HL-60 (cell line): ENCODE data around the gene RSBN1.
"Not testable (repeated sequence)": the region's sequence is repeated elsewhere in the genome, so short reads cannot be mapped to it uniquely, and the experiment has no call there.

Experiments
- DNase-seq, 2 experiments: peaks; one replicate each; pipeline ENCODE4 v3.0.0-alpha.2; 2010 to 2020; ENCODE audit warnings: low read depth in 1 of 2, low spot score in 1 of 2
- H3K27ac ChIP-seq: fragments of 250-450 bp; sonication (Bioruptor Pico); replicated peaks from 2 replicates; pipeline ENCODE4 v1.5.1; 2020; ENCODE audit warnings: mild to moderate bottlenecking, moderate library complexity
- H3K27me3 ChIP-seq: fragments of 250-450 bp; sonication (Bioruptor Pico); 2 replicates; pipeline ENCODE4 v1.5.1; 2021; ENCODE audit warnings: mild to moderate bottlenecking, moderate library complexity; ENCODE audit not compliant: insufficient read depth, poor library complexity, severe bottlenecking
- H3K4me3 ChIP-seq: replicated peaks from 2 replicates; pipeline ENCODE4 v1.5.1; 2011; ENCODE audit warnings: mild to moderate bottlenecking, control low read depth, low read length; ENCODE audit not compliant: insufficient read depth
- CTCF ChIP-seq: IDR thresholded peaks from one replicate; pipeline ENCODE4 v1.5.1; 2011; ENCODE audit warnings: low read length, control low read depth, inconsistent platforms; ENCODE audit not compliant: insufficient read depth
- GABPA ChIP-seq: IDR thresholded peaks from 2 replicates; pipeline ENCODE4 v1.6.1; 2012; ENCODE audit warnings: low read depth
- POLR2AphosphoS5 ChIP-seq: IDR thresholded peaks from 2 replicates; pipeline ENCODE4 v1.6.1; 2012; ENCODE audit warnings: low read depth
- SPI1 ChIP-seq: IDR thresholded peaks from 2 replicates; pipeline ENCODE4 v1.6.1; 2012; ENCODE audit warnings: low read depth, mild to moderate bottlenecking, borderline replicate concordance
- TF ChIP-seq, protein P1 (sequence below): IDR thresholded peaks from 2 replicates; pipeline ENCODE4 v1.6.1; 2012; ENCODE audit warnings: low read depth; ENCODE audit not compliant: insufficient replicate concordance

RSBN1 gene

DNA sequence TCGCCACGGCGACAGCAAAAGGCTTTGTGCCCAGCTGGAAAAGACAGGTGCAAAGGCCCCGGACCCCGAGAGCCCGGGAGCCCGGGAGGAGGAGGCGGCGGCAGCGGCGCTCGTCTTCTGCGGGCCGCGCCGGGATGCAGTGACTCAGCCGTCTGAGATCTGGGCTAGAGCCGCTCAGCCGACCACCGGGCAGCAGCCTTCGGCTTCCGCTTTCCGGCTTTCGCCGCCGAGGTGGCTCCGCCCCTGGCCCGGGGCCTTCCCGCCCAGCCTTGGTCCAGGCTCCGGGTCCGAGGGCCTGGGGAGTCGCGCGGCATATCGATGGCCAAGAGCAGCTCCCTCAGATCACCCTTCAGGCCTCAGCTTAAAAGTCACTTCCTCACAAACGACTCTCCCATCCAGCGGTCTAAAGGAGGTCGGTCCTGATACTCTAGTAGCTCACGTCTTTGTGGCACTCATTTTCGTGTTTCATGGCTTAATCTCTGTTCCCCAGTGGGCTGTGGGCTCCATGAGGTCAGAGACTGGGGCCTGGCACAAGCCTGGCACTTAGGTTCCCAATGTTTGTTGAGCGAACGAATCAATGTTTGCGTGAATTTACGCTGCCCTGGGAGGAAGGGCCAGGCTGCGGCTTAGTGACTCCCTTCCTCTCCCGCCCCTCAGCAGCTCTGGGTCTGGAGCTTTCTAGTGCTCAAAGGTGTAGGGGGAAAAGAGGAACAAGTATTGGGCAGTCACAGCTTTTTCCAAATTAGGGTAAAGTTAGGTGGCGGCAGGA, 52.8 kb downstream of the RSBN1 start, which contains the start of gene PHTF1:
Gene PHTF1 (minus strand): TSS at position 154 of the 769 bp plus-strand sequence. CDS start 783 bp downstream, outside the sequence.
- peak within 1 kb of the TSS; percentile 94 for H3K27ac ChIP-seq
- H3K27me3 ChIP-seq, result no peaks in the 10 kb centered on the region
- DNase-seq, result peak; percentile 63 to 89
- TF ChIP-seq CTCF, result no peak
- TF ChIP-seq, protein P1, sequence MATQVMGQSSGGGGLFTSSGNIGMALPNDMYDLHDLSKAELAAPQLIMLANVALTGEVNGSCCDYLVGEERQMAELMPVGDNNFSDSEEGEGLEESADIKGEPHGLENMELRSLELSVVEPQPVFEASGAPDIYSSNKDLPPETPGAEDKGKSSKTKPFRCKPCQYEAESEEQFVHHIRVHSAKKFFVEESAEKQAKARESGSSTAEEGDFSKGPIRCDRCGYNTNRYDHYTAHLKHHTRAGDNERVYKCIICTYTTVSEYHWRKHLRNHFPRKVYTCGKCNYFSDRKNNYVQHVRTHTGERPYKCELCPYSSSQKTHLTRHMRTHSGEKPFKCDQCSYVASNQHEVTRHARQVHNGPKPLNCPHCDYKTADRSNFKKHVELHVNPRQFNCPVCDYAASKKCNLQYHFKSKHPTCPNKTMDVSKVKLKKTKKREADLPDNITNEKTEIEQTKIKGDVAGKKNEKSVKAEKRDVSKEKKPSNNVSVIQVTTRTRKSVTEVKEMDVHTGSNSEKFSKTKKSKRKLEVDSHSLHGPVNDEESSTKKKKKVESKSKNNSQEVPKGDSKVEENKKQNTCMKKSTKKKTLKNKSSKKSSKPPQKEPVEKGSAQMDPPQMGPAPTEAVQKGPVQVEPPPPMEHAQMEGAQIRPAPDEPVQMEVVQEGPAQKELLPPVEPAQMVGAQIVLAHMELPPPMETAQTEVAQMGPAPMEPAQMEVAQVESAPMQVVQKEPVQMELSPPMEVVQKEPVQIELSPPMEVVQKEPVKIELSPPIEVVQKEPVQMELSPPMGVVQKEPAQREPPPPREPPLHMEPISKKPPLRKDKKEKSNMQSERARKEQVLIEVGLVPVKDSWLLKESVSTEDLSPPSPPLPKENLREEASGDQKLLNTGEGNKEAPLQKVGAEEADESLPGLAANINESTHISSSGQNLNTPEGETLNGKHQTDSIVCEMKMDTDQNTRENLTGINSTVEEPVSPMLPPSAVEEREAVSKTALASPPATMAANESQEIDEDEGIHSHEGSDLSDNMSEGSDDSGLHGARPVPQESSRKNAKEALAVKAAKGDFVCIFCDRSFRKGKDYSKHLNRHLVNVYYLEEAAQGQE, result peak; percentile 40
- TF ChIP-seq SPI1, result peak; percentile 74
- TF ChIP-seq POLR2AphosphoS5, result peak; percentile 81
- TF ChIP-seq GABPA, result 0 out of 2 replicates have a peak, but pooled peaks have one; percentile 35
- peak within 1 kb of the TSS; percentile 80 for H3K4me3 ChIP-seq

DNA sequence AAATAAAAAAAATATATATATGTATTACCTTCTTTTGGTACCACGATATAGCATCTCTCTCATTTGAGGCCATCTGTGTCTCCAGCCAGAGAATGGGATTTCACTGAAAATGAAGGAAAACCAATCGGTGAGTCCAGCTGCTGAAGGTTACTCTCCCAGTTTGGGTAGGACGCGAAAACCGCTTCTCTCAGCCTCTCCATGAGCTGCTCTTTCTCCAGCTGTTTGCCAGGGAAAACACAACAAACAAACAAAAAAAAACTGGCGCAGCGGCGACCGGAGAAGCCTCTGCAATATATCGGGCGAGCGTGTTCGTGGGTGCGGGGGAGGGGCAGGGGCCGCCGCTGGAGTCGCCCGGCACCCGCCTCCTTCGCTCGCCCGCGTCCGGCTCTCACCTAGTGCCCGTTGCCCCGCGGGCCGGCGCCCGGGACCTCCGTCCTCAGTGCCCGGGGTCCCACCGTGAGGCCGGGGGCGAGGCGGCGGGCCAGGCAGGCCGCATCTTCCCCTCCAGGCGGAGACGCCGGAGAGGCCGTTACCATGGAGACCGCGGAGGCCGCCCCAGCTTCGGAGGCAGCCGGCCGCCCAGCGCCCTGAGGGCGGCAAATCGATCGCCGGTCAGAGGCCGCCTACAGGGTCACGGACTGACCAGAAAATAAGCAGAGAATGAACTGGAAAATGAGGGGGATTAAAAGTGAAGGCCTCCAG, 53.5 kb downstream of the RSBN1 start:
- H3K4me3 ChIP-seq, result peak overlapping the region; percentile 80
- TF ChIP-seq CTCF (no peak), POLR2AphosphoS5 (no peak), GABPA (no peak), SPI1 (no peak)
- TF ChIP-seq, protein P1, result no peak
- H3K27me3 ChIP-seq, result no peaks in the 10 kb centered on the region
- H3K27ac ChIP-seq, result peak overlapping the region; percentile 94
- DNase-seq, result peak; percentile 34 to 64

- Histone ChIP-seq H3K4me3 (no peak overlapping the region), H3K27me3 (no peaks in the 10 kb centered on the region), H3K27ac (no peak overlapping the region)
- DNase-seq, result no peak
- TF ChIP-seq POLR2AphosphoS5 (no peak), SPI1 (no peak), CTCF (no peak), GABPA (no peak)
- TF ChIP-seq, protein P1, result no peak
Observed at GRCh38 chr1:113756461-113756860, 55.8 kb downstream of the RSBN1 start.

DNA sequence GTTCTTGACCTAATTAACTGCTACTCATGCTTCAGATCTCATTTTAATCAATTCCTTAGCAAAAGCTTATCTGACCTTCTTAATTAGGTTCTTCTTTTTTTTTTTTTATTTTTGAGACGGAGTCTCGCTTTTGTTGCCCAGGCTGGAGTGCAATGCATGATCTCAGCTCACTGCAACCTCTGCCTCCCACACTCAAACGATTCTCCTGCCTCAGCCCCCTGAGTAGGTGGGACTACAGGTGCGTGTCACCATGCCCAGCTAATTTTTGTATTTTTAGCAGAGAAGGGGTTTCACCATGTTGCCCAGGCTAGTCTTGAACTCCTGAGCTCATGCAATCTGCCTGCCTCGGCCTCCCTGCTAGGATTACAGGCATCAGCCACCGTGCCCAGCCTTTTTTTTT, 58.9 kb downstream of the RSBN1 start:
- DNase-seq, H3K4me3 ChIP-seq, H3K27ac ChIP-seq, H3K27me3 ChIP-seq: not testable (repeated sequence)
